Measurements from ENCODE around the gene AKAP4. TPM values are rescaled to one million over a fixed set of nuclear protein-coding genes. Genes with fewer than 3 reads are reported as not detected.

Gene AKAP4, protein sequence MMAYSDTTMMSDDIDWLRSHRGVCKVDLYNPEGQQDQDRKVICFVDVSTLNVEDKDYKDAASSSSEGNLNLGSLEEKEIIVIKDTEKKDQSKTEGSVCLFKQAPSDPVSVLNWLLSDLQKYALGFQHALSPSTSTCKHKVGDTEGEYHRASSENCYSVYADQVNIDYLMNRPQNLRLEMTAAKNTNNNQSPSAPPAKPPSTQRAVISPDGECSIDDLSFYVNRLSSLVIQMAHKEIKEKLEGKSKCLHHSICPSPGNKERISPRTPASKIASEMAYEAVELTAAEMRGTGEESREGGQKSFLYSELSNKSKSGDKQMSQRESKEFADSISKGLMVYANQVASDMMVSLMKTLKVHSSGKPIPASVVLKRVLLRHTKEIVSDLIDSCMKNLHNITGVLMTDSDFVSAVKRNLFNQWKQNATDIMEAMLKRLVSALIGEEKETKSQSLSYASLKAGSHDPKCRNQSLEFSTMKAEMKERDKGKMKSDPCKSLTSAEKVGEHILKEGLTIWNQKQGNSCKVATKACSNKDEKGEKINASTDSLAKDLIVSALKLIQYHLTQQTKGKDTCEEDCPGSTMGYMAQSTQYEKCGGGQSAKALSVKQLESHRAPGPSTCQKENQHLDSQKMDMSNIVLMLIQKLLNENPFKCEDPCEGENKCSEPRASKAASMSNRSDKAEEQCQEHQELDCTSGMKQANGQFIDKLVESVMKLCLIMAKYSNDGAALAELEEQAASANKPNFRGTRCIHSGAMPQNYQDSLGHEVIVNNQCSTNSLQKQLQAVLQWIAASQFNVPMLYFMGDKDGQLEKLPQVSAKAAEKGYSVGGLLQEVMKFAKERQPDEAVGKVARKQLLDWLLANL
- total RNA-seq = not detected
- not detected for polyA plus RNA-seq
- long read RNA-seq, donor 1 = 0 reads
- long read RNA-seq, donor 2 = 0 reads

- H3K27me3 ChIP-seq (replicated peaks in 1 of 7) = peaks cover 0 to 7% (median 0%) of the 10 kb centered on the region in 7 donors
- DNase-seq = no peak
- H3K4me3 ChIP-seq = no peak within 1 kb of the TSS
- H3K9me3 ChIP-seq = no peaks in the 10 kb centered on the region
- WGBS, 5 donors = 78 to 100% (median 97%) methylated on average over 1 of the region's 1 CpG
- no peak within 1 kb of the TSS for H3K27ac ChIP-seq
- no peak for TF ChIP-seq CTCF (IDR thresholded peaks at IDR 0.05 in 8 of 11, conservative IDR thresholded peaks at IDR 0.05 in 3 of 11)
- no peak for TF ChIP-seq POLR2A (IDR thresholded peaks at IDR 0.05)
- no peak for TF ChIP-seq POLR2AphosphoS5 (IDR thresholded peaks at IDR 0.05)
- peaks cover 5 to 9% (median 8%) of the 10 kb centered on the region in 6 donors for H3K4me1 ChIP-seq
- H3K36me3 ChIP-seq = no peaks in the 10 kb centered on the region
- intact Hi-C loops (cut with DNase I; ENCODE audit: low total_unique reads) = no loop called here
These were observed at the start of gene AKAP4 for GRCh38 chrX:50200907-50201306. Gene AKAP4, minus strand, starts transcription at chrX:50201007. Its CDS starts 118 bp downstream, at chrX:50200889.

GRCh38 chrX:50211510-50211909 lies 10.7 kb upstream of the AKAP4 start:
- TF ChIP-seq CTCF (IDR thresholded peaks at IDR 0.05 in 8 of 11, conservative IDR thresholded peaks at IDR 0.05 in 3 of 11) (peak in 4 of 11 experiments; percentile 14 to 29 (median 25)), POLR2AphosphoS5 (IDR thresholded peaks at IDR 0.05) (no peak), POLR2A (IDR thresholded peaks at IDR 0.05) (no peak)

DNA sequence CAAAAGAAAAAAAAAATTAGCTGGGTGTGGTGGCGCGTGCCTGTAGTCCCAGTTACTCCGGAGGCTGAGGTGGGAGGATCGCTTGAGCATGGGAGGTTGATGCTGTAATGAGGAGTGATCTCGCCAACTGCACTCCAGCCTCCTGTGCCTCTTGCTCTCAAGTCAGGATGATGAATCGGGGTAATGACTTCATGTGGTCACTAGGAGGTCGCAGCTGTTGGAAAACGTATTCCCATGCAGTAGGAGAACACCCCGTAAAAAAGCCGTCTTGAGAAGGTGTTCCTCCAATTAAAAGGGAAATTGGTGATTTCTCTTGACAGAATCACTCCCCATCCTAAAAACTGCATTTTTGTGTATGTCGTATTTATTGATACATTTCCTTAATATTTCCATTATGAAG lies 5.9 kb upstream of the AKAP4 start:
- 77 to 93% (median 86%) methylated on average over 11 of the region's 11 CpGs for WGBS, 5 donors
- Histone ChIP-seq H3K27me3 (replicated peaks in 1 of 7) (no peaks in the 10 kb centered on the region), H3K4me1 (peaks cover 5 to 9% (median 8%) of the 10 kb centered on the region in 6 donors), H3K4me3 (no peak overlapping the region), H3K9me3 (no peaks in the 10 kb centered on the region), H3K27ac (no peak overlapping the region), H3K36me3 (no peaks in the 10 kb centered on the region)
- intact Hi-C loops (cut with DNase I; ENCODE audit: low total_unique reads) = no loop called here
- TF ChIP-seq CTCF (IDR thresholded peaks at IDR 0.05 in 8 of 11, conservative IDR thresholded peaks at IDR 0.05 in 3 of 11) = no peak
- no peak for TF ChIP-seq POLR2AphosphoS5 (IDR thresholded peaks at IDR 0.05)
- no peak for TF ChIP-seq POLR2A (IDR thresholded peaks at IDR 0.05)
- DNase-seq = no peak

More at GRCh38 chrX:50211510-50211909, 10.7 kb upstream of the AKAP4 start:
- no peaks in the 10 kb centered on the region for H3K4me1 ChIP-seq
- H3K36me3 ChIP-seq = no peaks in the 10 kb centered on the region
- no peak overlapping the region for H3K27ac ChIP-seq
- intact Hi-C loops (cut with DNase I; ENCODE audit: low total_unique reads) = no loop called here
- no peaks in the 10 kb centered on the region for H3K9me3 ChIP-seq
- WGBS, 5 donors = 44 to 78% (median 67%) methylated on average over 8 of the region's 8 CpGs
- DNase-seq = no peak
- H3K27me3 ChIP-seq (replicated peaks in 1 of 7) = no peaks in the 10 kb centered on the region
- H3K4me3 ChIP-seq = no peak overlapping the region

Measured in spleen (tissue), 13 donors.